Motor neuron (in vitro differentiated cells): Measurements from ENCODE around the gene EDIL3. TPM values are rescaled to one million over a fixed set of nuclear protein-coding genes. Genes with fewer than 3 reads are reported as not detected.

Experiments used
- ATAC-seq, 8 experiments: fragments of 200-7000 bp; cut with Tn5 transposase; replicated peaks in 6 of 8; 2 replicates each; pipeline ENCODE4 v1.8.0; 2021; ENCODE audit warnings: mild to moderate bottlenecking in 8 of 8, moderate library complexity in 8 of 8
- H3K27ac ChIP-seq, 2 donors: fragments of 250-450 bp; sonication (Bioruptor Pico); 2 replicates each; pipeline ENCODE4 v1.9.0; 2021; ENCODE audit warnings: antibody characterized with exemption in 2 of 2, mild to moderate bottlenecking in 2 of 2, moderate library complexity in 1 of 2
- H3K4me1 ChIP-seq, 2 donors: fragments of 250-450 bp; sonication (Bioruptor Pico); replicated peaks in 1 of 2; 2 replicates each; pipeline ENCODE4 v1.6.1; 2021; ENCODE audit warnings: antibody characterized with exemption in 2 of 2, mild to moderate bottlenecking in 2 of 2, moderate library complexity in 1 of 2
- H3K4me3 ChIP-seq, 5 donors: fragments of 250-450 bp; sonication (Bioruptor Pico); 2 replicates each; pipeline ENCODE4 v1.9.0; 2021; ENCODE audit warnings: antibody characterized with exemption in 5 of 5, mild to moderate bottlenecking in 5 of 5, moderate library complexity in 4 of 5
- WGBS, 10 experiments: fragments of 450-650 bp; shearing (Covaris generic); methylation state at CpG; one replicate each; pipeline ENCODE4 v1.0.0; 2022; 5-methylcytosine and 5-hydroxymethylcytosine counted together
- in situ Hi-C, 9 experiments: fragments of 400-800 bp; cut with MboI; loops; one replicate each; pipeline ENCODE4 v1.15.0; 2021; ENCODE audit warnings: low sequenced_read_pairs in 9 of 9, low pct_unique_long_range_greater_than_20kb in 2 of 9; ENCODE audit not compliant: unreplicated experiment in 9 of 9
- total RNA-seq, 8 experiments: library from RNA; unstranded; fragments of 300-600 nt; gene quantifications; 2 replicates each; pipeline versions ENCODE4 v1.2.3 to v1.2.4, GENCODE V29; 2022

EDIL3 gene
- total RNA-seq = 100 to 1,000 TPM in 1 of 8 experiments, 10 to 100 TPM in 5, 1 to 10 TPM in 2; 1.4 to 123 (median 47.1) TPM

DNA sequence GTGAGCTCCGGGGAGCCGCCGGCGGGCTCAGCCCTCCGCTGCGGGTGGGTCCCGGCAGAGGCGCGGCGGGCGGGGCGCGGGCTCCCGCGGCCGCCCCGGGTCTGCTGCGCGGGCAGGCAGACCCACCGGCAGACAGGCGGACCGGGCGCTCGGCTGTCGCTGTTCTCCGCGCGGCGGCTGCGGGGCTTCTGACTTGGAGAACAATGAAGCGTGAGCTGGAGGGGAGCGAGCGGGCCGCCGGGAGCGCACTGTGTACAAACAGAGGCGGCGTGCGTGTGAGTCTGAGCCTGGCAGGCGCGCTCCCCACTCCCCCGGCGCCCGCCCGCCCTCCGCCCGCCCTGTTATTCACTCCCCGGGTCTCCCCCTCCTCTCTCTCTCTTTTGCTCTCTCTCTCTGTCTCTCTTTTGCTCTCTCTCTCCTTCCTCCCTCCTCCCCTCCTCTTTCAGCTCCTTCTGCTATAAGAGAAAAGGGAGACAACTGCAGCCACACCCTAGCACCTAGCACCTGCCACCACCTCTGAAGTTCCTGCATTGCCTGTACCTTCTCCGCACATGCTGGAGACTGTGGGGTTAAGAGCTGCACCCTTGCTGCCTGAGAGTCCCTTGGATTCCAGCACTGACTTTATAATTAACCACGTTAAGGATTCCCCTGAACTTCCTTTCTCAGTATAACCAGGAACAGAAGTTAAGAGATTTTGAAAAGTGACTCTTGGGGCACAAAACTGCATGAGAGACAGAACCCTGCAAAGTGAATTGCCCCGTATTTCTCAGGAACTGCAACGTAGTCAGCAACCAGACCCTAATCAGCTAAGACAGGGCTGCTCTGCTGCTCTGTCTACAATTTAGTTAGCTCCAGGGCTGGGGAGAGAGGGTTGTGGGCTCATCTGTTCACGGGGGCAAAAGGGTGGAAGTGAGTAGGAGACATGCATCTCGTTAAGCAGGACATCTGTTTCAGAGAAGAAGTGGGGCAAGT lies at the start of gene EDIL3:
Gene EDIL3 (minus strand): TSS at position 277 of the 972 bp plus-strand sequence. CDS start 506 bp downstream, outside the sequence.
- peak within 1 kb of the TSS; percentile 66 to 96 (median 84) for H3K4me3 ChIP-seq
- in situ Hi-C loops = no loop called here
- 0 to 9% (median 0%) methylated on average over 1 to 4 of the region's 54 CpGs; no CpG with 5 or more reads in 2 of the 10 experiments for WGBS, 10 experiments
- H3K27ac ChIP-seq = peak within 1 kb of the TSS; percentile 45 to 60
- peak; percentile 13 to 66 (median 62) for ATAC-seq
- H3K4me1 ChIP-seq = peaks cover 0 to 4% of the 10 kb centered on the region in 2 donors

DNA sequence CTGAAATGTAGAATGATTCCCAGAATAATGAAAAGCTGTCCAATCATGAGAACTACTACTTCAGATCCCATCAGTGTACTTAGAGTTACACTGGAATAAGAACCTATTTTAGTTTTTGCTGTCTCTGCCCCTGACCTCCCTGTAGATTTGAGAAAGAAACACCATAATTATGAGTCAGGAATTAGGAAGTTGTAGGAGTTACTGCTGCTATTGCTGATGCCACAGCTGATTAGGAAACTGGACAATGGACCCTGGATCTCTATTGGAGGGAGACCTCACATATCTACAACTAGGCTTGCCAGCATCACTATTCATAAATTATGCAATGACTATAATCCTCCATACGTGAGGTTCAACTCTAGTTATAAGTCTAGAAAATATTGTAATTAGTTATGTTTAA lies 48.8 kb upstream of the EDIL3 start:
- no peak overlapping the region for H3K27ac ChIP-seq
- WGBS, 10 experiments = 43 to 100% (median 100%) methylated on average over 1 of the region's 1 CpG; no CpG with 5 or more reads in 3 of the 10 experiments
- ATAC-seq = no peak
- H3K4me1 ChIP-seq = no peaks in the 10 kb centered on the region
- in situ Hi-C loops = no loop called here
- H3K4me3 ChIP-seq = no peak overlapping the region

GRCh38 chr5:84430863-84431663 lies 46.4 kb upstream of the EDIL3 start:
- in situ Hi-C loops = no loop called here
- WGBS, 10 experiments = 80 to 100% (median 100%) methylated on average over 1 to 3 of the region's 3 CpGs; no CpG with 5 or more reads in 4 of the 10 experiments
- Histone ChIP-seq H3K27ac (no peak overlapping the region), H3K4me1 (no peaks in the 10 kb centered on the region), H3K4me3 (no peak overlapping the region)
- ATAC-seq = no peak

GRCh38 chr5:84430079-84430478 lies 45.4 kb upstream of the EDIL3 start:
- in situ Hi-C loops = no loop called here
- Histone ChIP-seq H3K4me1 (no peaks in the 10 kb centered on the region), H3K4me3 (no peak overlapping the region), H3K27ac (no peak overlapping the region)
- no peak for ATAC-seq

DNA sequence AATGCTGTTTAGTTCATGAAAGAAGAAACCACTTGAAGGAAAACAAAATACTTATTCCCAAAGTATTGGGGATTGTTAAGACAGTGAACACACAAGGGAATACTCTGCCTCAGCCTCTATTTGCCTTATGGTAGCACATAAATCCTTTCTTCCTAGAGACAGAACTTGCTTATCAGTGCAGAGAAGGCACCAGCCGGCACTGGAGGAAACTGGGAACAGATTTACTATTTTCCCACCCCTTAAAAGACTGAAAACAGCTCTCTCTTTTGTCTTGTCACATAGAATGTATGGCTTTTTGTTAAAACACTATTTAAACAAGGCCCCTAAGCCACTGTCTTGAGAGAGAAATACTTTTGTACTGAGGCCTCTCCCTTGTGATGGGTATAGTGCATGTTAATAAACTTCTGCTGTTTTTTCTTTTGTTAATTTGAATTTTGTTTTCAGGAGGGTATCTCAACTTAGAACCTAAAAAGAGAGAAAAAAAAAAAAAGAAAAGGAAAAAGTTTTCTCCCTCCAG lies 40.7 kb upstream of the EDIL3 start:
- peak in 5 of 8 experiments; percentile 43 to 71 (median 52) for ATAC-seq
- no peak overlapping the region for H3K27ac ChIP-seq
- 0 to 75% (median 6%) methylated on average over 1 of the region's 1 CpG; no CpG with 5 or more reads in 2 of the 10 experiments for WGBS, 10 experiments
- in situ Hi-C loops = no loop called here
- H3K4me1 ChIP-seq = no peaks in the 10 kb centered on the region
- H3K4me3 ChIP-seq = no peak overlapping the region

GRCh38 chr5:84419742-84420141 lies 35.1 kb upstream of the EDIL3 start:
- in situ Hi-C loops = no loop called here
- H3K27ac ChIP-seq = no peak overlapping the region
- peak in 3 of 8 experiments; percentile 60 to 98 (median 74) for ATAC-seq
- H3K4me1 ChIP-seq = no peaks in the 10 kb centered on the region
- no peak overlapping the region for H3K4me3 ChIP-seq
- WGBS, 10 experiments = 0 to 100% (median 79%) methylated on average over 1 to 2 of the region's 3 CpGs; no CpG with 5 or more reads in 6 of the 10 experiments

DNA sequence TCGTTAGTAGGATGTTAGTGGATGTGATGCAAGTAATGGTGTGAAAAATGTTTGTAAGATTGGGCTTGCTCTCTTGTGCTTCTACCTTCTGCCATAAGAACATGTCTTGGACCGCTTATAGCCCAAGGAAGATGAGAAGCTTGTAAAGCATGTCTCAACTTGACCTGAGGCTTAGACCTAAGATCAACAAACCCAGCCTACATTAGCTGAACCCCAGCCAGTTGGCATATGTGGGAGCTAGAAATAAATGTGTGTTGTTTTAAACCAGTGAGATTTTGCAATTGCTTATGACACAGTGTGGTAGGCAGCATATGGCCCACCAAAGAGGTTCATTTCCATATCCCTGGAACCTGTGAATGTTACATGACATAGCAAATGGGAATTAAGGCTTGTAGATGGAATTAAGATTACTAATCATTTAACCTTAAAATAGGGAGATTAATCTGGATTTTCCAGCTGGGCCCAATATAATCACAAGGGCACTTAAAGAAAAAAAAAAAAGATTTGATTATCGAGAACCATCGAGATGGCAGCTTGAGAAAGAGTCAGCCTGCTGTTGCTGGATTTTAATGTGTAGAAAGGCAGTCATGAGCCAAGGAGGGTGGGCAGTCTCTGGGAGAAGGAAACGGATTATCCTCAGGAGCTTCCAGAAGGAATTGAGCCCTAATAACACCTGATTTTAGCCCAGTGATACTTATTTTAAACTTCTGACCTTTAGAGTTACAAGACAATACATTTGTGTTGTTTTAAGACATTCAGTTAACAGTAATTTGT lies 27.3 kb upstream of the EDIL3 start:
- in situ Hi-C loops = no loop called here
- no peaks in the 10 kb centered on the region for H3K4me1 ChIP-seq

GRCh38 chr5:84406111-84406510 lies 21.4 kb upstream of the EDIL3 start:
- 0 to 100% (median 92%) methylated on average over 1 of the region's 1 CpG; no CpG with 5 or more reads in 1 of the 10 experiments for WGBS, 10 experiments
- Histone ChIP-seq H3K4me3 (no peak overlapping the region), H3K27ac (no peak overlapping the region), H3K4me1 (no peaks in the 10 kb centered on the region)
- no peak for ATAC-seq
- in situ Hi-C loops = no loop called here

More for the DNA sequence above, 27.3 kb upstream of the EDIL3 start:
- WGBS, 10 experiments = 43 to 100% (median 90%) methylated on average over 1 to 4 of the region's 5 CpGs
- Histone ChIP-seq H3K27ac (no peak overlapping the region), H3K4me3 (no peak overlapping the region)
- ATAC-seq = no peak

- peak in 1 of 8 experiments; percentile 42 for ATAC-seq
- no peak overlapping the region for H3K27ac ChIP-seq
- in situ Hi-C loops = no loop called here
- no peak overlapping the region for H3K4me3 ChIP-seq
- H3K4me1 ChIP-seq = no peaks in the 10 kb centered on the region
Measured at GRCh38 chr5:84403773-84404172, 19.1 kb upstream of the EDIL3 start.

- Histone ChIP-seq H3K4me1 (peaks cover 0 to 2% of the 10 kb centered on the region in 2 donors), H3K27ac (no peak overlapping the region), H3K4me3 (no peak overlapping the region)
- in situ Hi-C loops = no loop called here
- 70 to 100% (median 83%) methylated on average over 1 of the region's 1 CpG; no CpG with 5 or more reads in 5 of the 10 experiments for WGBS, 10 experiments
- no peak for ATAC-seq
Measured at GRCh38 chr5:84397385-84397784, 12.7 kb upstream of the EDIL3 start.

DNA sequence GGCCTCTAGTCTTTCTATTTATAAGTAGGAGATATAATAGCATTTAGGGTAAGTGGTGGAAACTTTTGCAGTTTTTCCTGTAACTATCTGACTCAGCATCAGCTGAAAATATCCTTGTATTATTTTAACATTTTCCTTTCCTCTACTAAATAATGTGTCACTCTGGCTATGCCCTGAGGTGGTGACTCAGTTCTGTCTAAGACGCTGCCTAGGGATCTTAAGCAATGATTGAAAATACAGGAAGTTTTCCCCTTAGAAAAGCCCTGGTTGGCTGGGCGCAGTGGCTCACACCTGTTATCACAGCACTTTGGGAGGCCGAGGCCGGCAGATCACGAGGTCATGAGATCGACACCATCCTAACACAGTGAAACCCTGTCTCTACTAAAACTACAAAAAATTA lies 9.3 kb upstream of the EDIL3 start:
- Histone ChIP-seq H3K4me3 (no peak overlapping the region), H3K4me1 (peaks cover 0 to 4% of the 10 kb centered on the region in 2 donors), H3K27ac (no peak overlapping the region)
- ATAC-seq = peak in 2 of 8 experiments; percentile 36 to 83
- 77 to 100% (median 90%) methylated on average over 1 to 6 of the region's 6 CpGs; no CpG with 5 or more reads in 5 of the 10 experiments for WGBS, 10 experiments
- in situ Hi-C loops = no loop called here

DNA sequence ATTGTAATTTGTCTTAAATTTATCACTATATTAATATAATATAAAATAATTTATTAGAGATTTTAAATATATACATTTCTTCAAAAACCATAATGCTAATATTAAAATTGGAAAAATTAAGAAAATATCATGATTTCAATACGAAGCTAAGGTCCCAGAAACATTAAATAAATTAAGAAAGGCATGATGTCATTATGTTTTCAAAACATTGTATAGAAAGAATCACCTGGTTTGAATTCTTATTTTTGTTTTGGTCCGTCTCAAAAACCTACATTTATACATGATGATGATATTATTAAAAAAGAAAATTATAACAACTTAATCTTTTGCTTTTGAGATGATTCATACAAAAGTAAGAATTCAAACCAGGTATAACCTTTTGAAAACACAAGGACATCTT lies 8.2 kb upstream of the EDIL3 start:
- ATAC-seq = no peak
- in situ Hi-C loops = no loop called here
- WGBS, 10 experiments = 22 to 90% (median 79%) methylated on average over 1 to 2 of the region's 2 CpGs
- Histone ChIP-seq H3K27ac (no peak overlapping the region), H3K4me1 (peaks cover 0 to 4% of the 10 kb centered on the region in 2 donors), H3K4me3 (no peak overlapping the region)
